Stimulated activated CD4-positive, alpha-beta T cell treated with anti-CD3 and anti-CD28 coated beads, Interleukin-1b, Interleukin-23, amount 100 ng/mL, for 1 hour (primary cell): ENCODE results near the gene KSR1.

Source experiments
- DNase-seq, 2 donors: peaks; one replicate each; pipeline ENCODE4 v3.0.0-alpha.2; 2020; ENCODE audit warnings: low read depth in 2 of 2

KSR1 gene

DNA sequence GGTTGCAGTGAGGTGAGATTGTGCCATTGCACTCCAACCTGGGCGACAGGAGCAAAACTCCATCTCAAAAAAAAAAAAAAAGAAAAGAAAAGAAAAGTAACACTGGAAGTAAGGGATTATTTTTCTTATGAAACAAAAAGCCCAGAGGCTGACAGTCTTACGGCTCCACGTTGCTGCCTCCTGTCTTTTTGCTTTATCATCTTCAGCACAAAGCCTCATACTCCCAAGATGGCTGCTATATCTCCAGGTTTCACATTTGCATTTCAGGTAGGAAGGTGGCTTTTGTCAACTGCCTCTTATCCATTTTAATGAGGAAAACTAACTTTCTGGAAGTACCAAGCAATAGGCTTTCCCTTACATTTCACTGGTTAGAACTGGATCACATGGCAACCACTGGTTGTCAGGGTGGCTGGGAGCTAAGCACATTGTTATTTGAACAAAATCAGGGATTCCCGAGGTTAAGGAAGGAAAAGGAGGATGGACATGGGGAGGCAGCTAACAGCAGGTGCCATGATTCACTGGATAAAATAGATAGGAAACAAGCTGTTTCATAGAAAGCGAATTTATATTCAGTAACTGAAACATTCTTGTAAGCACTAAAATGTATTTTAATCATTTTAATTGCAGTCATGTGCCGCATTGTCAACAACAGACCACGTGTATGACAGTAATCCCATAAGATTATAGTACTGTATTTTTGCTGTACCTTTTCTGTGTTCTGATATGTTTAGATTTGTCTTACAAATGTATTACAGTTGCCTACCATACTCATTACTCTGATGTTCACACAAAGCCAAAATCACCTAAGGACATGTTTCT, 58.6 kb downstream of the KSR1 start:
- no peak for DNase-seq

DNA sequence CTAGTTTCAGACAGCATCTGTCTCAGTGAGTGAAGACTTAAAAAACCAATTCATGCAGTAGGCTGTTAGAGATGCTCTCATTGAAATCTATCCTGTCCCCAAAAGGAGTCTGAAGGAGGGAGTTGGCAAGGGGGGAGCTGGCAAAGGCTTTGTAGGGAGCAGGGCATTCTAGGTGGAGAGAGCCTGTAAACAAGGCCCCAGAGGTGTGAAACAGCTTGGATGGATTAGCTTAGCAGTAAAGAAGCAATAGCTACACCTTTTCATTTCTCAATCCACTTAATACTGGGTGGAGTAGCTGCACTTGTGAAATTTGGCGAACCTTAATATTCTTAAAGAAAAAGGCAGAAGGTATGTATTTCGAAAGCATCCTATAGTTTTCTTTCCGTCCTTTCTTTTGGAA, 61.8 kb downstream of the KSR1 start:
- no peak for DNase-seq

DNA sequence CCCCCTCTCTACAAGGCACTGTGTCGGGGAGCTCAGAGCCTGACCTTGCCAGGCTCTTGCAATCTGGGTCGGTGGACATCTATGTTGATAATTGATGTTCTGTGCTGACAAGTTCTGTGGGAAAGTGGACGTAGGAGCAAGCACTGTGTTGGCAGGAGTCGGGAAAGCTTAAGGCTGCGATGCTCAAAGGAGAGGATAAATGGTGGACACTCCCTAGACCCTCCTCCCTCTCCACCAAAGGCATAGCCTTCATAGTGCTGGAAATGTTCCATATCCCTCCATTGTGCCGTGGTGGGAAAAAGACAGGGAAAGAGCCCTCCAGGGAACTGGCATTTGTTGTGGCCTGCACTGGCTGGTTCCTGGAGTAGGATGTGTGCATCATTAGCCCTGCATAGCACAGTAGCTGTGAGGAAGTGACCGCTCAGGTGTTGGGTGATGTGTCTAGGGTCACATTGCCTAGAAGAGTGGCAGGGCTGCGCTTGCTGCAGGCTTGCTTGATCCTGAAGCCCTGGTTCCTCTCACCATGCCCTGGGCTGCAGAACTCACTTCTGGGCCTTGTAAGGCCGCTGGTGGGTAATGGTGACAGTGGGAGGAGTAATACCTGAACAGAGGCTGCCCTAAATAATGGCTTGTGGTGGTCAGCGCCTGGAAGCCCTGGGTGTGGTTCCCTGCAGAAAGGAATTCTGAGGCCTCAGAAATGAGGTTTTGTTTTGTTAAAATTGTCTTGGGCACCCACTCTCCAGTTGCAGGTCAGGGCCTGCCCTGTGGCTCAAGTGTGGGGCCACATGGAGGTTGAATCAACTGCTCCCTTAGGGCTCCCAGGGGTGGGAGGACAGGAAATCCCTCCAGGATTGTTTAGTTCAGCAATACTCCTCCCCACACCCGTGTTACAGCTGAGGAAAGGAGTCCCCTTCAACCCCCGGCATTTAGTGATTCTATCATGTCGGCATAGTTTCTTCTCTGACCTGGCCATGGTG, 62.6 kb downstream of the KSR1 start:
- DNase-seq = no peak

DNA sequence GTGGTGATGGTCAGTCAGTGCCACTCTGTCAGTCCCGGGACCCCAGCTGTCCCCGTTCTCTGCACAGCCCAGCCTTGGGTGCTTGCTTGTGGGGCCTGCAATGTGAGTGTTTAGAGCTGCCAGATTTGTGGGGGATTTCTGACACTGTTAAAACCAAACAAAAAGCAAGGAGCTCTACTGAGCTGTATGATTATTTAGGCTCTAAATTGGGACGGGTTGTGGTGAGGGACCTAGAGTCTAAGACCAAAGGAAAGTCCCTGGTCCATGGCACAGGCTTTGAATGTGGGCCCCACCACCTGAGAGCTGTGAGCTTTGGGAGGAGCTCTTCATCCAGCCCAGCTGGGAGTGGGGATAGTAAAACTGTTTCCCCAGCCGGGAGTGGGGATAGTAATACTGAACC, 63.3 kb downstream of the KSR1 start:
- DNase-seq = no peak

GRCh38 chr17:27520491-27521185, 64.4 kb downstream of the KSR1 start:
- DNase-seq = no peak

- DNase-seq = no peak
Observed at GRCh38 chr17:27521281-27522027, 65.2 kb downstream of the KSR1 start.

DNA sequence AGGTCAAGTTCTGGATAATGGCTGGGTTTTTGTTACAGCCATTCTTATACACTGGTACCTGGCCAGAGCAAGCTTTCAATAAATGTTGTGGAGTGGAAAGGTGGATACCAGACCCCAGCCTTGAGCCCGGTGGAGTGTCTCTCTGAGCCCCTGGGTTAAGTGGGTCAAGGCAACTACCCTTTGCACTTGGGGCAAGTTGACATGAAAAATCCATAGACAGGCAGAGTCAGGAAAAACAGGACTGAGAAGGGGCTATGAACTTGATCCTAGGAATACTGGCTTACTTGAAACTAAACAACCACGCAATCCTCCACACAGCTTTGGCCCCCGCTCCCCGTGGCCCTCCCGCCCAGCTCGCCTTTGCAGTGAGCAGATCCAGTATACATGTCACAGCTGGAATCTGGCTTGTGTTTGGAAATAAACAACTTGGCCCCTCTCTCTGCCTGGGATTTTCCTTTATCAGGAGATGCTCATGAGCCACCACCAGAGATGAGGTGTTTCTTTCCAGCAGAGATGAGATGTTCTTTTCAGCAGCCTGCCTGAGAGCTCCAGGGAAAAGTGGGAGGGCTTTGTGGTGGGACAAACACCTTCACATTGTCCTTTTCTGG, 65.9 kb downstream of the KSR1 start:
- DNase-seq = no peak

- DNase-seq = no peak
Observed at GRCh38 chr17:27523712-27524111, 67.5 kb downstream of the KSR1 start.

DNA sequence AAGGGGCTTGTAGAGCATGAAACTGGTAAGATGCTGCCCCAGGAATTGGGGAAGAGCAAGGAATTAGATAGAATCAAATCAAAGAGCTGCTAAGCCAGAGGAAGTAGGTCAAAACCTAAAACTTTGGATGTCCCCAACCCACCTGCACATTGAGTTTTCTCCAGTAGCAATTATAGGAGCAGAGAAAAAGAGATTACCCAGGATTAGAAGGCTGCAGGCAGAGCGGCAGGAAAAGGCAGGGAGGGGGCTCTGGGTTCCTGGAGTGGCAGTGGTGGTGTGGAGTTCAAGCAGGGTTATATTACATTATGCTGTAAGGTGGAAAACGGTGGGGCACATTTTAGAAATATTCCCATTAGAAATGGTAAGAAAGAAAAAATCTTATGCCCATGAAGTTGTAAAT, 68.3 kb downstream of the KSR1 start:
- no peak for DNase-seq

GRCh38 chr17:27525316-27525715, 69.1 kb downstream of the KSR1 start:
- no peak for DNase-seq

GRCh38 chr17:27525836-27526603, 69.8 kb downstream of the KSR1 start:
- no peak for DNase-seq

GRCh38 chr17:27526604-27527002, 70.4 kb downstream of the KSR1 start:
- DNase-seq = no peak

GRCh38 chr17:27529230-27529796, 73.1 kb downstream of the KSR1 start:
- no peak for DNase-seq

GRCh38 chr17:27530764-27531391, 74.6 kb downstream of the KSR1 start:
- DNase-seq = no peak

- no peak for DNase-seq
Observed at GRCh38 chr17:27531469-27531961, 75.3 kb downstream of the KSR1 start.

DNA sequence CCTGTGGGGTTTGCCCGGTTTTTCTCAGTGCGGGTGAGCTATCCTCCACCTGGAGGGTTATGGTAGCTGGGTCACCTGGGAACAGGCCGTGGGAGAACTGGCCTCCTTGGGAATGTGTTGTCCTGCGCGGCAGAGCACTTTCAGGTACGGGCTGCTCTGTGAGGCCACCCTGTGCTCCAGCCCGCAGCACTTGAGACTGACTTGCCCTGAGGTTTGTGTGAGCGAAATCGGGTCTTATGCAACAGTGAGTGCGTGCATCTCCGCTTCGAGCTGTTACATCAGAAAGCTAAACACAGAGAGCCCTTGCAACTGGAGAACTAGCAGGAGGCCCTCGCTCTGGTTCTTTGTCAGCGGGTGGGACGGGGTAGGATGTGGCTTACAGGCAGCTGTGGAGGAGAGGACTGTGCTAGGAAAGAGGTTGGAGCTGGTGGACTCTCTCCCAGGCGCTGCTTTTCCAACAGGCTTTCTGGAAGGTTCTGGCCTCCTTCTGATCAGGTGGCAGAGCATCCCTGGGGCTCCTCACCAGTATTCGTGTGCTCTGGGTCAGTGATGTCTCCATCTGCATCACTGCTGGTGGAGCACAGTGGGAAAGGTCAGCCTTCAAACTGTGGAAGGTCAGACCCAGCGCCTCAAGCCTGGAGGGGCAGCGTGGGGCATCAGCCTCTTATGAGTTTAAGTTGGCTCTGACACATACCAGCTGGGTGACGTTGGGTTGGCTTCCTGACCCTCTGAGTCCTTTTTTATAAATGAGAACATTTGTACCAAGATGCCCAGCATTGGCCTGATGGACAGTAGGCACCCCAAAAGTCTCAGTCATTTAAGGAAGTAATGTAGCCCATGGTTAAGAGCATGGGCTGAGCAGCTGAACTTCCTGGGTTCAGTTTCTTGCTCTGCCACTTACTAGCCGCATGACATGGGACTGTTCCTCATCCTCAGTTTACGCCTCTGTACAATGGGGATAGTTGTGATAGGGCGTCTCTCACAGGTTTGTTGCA, 76.3 kb downstream of the KSR1 start:
- DNase-seq = no peak

DNA sequence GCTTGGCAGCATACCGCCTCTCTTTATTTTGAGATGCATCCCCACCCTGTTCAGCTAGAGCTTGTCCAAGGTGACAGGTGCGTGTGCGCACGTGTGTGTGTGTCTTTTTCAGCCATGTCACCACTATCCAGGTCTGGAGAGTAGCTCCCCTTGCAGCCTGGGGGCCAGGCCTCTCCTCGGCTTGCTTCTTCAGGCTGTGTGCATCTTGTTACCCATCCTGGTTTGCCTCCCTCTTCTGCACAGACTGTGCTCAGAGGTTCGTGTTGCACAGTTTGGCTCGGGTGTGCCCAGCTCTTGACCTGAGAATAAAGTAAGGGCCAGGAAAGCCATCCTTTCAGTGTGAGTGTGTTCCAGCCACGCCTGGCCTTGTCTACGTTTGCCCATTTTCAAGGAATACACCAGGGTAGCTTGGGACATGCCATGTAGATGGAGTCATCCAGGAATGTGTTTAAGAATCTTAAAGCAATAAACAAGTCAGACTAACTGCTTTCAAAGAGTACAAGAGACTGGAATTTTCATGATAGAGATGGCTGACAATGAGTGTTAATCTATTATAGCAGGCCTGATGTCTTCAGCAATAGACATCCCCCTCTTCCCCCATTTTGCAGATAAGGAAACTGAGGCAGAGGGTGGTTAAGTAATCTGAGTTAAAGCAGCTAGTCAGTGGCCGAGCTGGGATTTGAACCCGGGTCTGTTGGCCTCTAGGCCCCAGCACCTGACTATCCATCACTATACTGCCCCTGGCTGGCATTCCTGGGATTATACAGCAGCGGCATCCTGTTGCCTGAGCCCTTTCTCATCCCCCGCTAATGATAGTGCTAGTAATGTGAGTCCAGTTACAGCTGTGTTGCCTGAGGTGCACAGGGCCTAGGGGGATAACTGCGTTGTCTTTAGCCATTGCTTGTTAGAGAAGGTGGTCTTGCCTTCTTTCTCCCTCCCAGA, 77.9 kb downstream of the KSR1 start:
- no peak for DNase-seq
